GM23248 (cell line): ENCODE results near the gene KCNH4. TPM values are rescaled to one million over a fixed set of nuclear protein-coding genes. Genes with fewer than 3 reads are reported as not detected.

Experiments
- DNase-seq: peaks from one replicate; pipeline ENCODE4 v3.0.0-alpha.2; 2015
- H2AFZ ChIP-seq: fragments of 200-600 bp; sonication (generic); 2 replicates; pipeline ENCODE4 v1.6.1; 2016; ENCODE audit warnings: antibody characterized with exemption
- H3F3A ChIP-seq: fragments of 200-600 bp; sonication (generic); 2 replicates; pipeline ENCODE4 v1.6.1; 2016; ENCODE audit warnings: mild to moderate bottlenecking, antibody characterized with exemption, mixed run types; ENCODE audit not compliant: insufficient read depth
- H3K27ac ChIP-seq: fragments of 200-600 bp; sonication (generic); 2 replicates; pipeline ENCODE4 v1.5.1; 2016; ENCODE audit warnings: mild to moderate bottlenecking
- H3K27me3 ChIP-seq: fragments of 200-600 bp; sonication (generic); replicated peaks from 2 replicates; pipeline ENCODE4 v1.6.1; 2016; ENCODE audit warnings: mild to moderate bottlenecking; ENCODE audit not compliant: insufficient read depth
- H3K36me3 ChIP-seq: fragments of 200-600 bp; sonication (generic); 2 replicates; pipeline ENCODE4 v1.6.1; 2016; ENCODE audit warnings: low read depth, mild to moderate bottlenecking
- H3K4me1 ChIP-seq: fragments of 200-600 bp; sonication (generic); 2 replicates; pipeline ENCODE4 v1.6.1; 2016; ENCODE audit warnings: mild to moderate bottlenecking; ENCODE audit not compliant: insufficient read depth
- H3K4me2 ChIP-seq: fragments of 200-600 bp; sonication (generic); one replicate; pipeline ENCODE4 v1.6.1; 2016; ENCODE audit warnings: mild to moderate bottlenecking; ENCODE audit not compliant: unreplicated experiment
- H3K4me3 ChIP-seq: fragments of 200-600 bp; sonication (generic); 2 replicates; pipeline ENCODE4 v1.5.1; 2016; ENCODE audit warnings: mild to moderate bottlenecking
- H3K79me2 ChIP-seq: fragments of 200-600 bp; sonication (generic); 2 replicates; pipeline ENCODE4 v1.6.1; 2016; ENCODE audit warnings: mild to moderate bottlenecking; ENCODE audit not compliant: insufficient read depth
- H3K9ac ChIP-seq: fragments of 200-600 bp; sonication (generic); 2 replicates; pipeline ENCODE4 v1.6.1; 2016; ENCODE audit warnings: mild to moderate bottlenecking
- H3K9me2 ChIP-seq: fragments of 200-600 bp; sonication (generic); 2 replicates; pipeline ENCODE4 v1.6.1; 2016; ENCODE audit warnings: mixed run types, mild to moderate bottlenecking, moderate library complexity; ENCODE audit not compliant: insufficient read depth
- H3K9me3 ChIP-seq: fragments of 200-600 bp; sonication (generic); one replicate; pipeline ENCODE4 v1.6.1; 2017; ENCODE audit warnings: low read depth
- H4K20me1 ChIP-seq: fragments of 200-600 bp; sonication (generic); 2 replicates; pipeline ENCODE4 v1.6.0; 2016; ENCODE audit not compliant: insufficient read depth
- EZH2 ChIP-seq: fragments of 200-600 bp; sonication (generic); IDR thresholded peaks from 2 replicates; pipeline ENCODE4 v1.6.1; 2018; ENCODE audit warnings: antibody characterized with exemption, mild to moderate bottlenecking; ENCODE audit not compliant: insufficient read depth, poor library complexity, severe bottlenecking
- EZH2phosphoT487 ChIP-seq: fragments of 200-600 bp; sonication (generic); IDR thresholded peaks from 2 replicates; pipeline ENCODE4 v1.6.1; 2018; ENCODE audit warnings: antibody characterized with exemption, moderate library complexity, mild to moderate bottlenecking, low read depth; ENCODE audit not compliant: insufficient read depth
- WGBS, 2 experiments: methylation state at CpG; one replicate each; pipeline ENCODE4 v1.1.6; 2015 to 2017; ENCODE audit warnings: low lambda C conversion rate in 2 of 2, low coverage in 1 of 2; ENCODE audit errors: missing lambda C conversion rate in 2 of 2; 5-methylcytosine and 5-hydroxymethylcytosine counted together
- in situ Hi-C: fragments of 300-500 bp; cut with MboI; formaldehyde crosslinking; loops from 2 replicates; pipeline ENCODE4 v1.15.0; 2020
- polyA plus RNA-seq: library from polyadenylated mRNA; unstranded; fragments of >200 nt; fragmentation: Nextera tagmentation; extraction: Ambion mirVana; gene quantifications from 2 replicates; pipeline ENCODE4 v1.2.1, GENCODE V29; 2016
- total RNA-seq: library from RNA; depleted of rRNA; stranded (reverse); fragments of >200 nt; shearing (Covaris generic); gene quantifications from 2 replicates; pipeline ENCODE4 v1.2.3, GENCODE V29; 2014

Gene KCNH4
- total and polyA plus RNA-seq, 2 experiments from 2014 or later: not detected

DNA sequence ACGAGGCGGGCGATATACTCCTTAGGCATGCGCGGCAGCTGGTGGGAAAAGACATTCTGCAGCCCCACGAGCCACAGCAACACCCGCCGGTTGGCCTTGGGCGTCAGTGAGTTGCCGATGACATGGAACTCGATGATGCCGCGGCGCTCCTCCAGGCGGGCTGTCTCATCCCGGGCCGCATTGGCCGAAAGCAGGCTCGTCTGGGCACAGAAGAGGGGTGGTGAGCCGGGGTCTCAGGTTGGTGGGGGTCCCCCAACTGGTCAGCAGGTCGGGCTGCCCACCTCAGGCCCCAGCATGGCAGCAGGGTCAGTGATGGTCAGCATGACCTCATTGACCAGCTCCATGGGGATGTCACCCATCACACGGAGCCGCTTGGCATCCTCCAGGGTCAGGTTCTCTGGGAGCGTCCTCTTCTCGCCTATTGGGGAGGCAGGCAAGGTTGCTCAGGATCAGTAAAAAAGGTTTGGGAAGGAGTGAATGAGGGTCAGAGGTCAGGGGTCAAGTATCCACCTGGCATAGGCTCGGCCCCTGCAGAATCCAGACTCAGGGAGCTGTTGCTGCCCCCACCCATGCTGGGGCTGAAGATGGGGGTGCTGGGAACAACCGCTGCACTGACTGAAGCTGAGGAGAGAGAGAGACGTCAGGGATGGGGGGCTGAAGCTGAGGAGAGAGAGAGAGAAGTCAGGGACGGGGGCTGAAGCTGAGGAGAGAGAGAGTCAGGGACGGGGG is 63.4 kb downstream of the KCNH4 start:
- H3K27me3 ChIP-seq: no peaks in the 10 kb centered on the region
- H3K9me2 ChIP-seq: no peaks in the 10 kb centered on the region
- in situ Hi-C loops: loop anchor here (10.0 kb wide), 1 partner anchor 153 kb away; the partner anchor contains the start of gene CNP
- DNase-seq: no peak
- H4K20me1 ChIP-seq: no peaks in the 10 kb centered on the region
- no peaks in the 10 kb centered on the region for H3K36me3 ChIP-seq
- H3K4me2 ChIP-seq: no peak overlapping the region
- no peak overlapping the region for H3K27ac ChIP-seq
- peaks cover 5% of the 10 kb centered on the region; the same call in 1 of the 2 replicates for H3K4me1 ChIP-seq
- WGBS, 2 experiments: 87 to 89% methylated on average over 27 to 30 of the region's 30 CpGs
- no peak overlapping the region for H2AFZ ChIP-seq
- 0 out of 2 replicates have a peak, but pooled peaks cover 5% of the 10 kb centered on the region for H3F3A ChIP-seq
- no peaks in the 10 kb centered on the region for H3K79me2 ChIP-seq
- no peak for TF ChIP-seq EZH2phosphoT487
- TF ChIP-seq EZH2: no peak
- H3K9ac ChIP-seq: no peak overlapping the region
- no peak overlapping the region for H3K4me3 ChIP-seq
- H3K9me3 ChIP-seq: no peaks in the 10 kb centered on the region

DNA sequence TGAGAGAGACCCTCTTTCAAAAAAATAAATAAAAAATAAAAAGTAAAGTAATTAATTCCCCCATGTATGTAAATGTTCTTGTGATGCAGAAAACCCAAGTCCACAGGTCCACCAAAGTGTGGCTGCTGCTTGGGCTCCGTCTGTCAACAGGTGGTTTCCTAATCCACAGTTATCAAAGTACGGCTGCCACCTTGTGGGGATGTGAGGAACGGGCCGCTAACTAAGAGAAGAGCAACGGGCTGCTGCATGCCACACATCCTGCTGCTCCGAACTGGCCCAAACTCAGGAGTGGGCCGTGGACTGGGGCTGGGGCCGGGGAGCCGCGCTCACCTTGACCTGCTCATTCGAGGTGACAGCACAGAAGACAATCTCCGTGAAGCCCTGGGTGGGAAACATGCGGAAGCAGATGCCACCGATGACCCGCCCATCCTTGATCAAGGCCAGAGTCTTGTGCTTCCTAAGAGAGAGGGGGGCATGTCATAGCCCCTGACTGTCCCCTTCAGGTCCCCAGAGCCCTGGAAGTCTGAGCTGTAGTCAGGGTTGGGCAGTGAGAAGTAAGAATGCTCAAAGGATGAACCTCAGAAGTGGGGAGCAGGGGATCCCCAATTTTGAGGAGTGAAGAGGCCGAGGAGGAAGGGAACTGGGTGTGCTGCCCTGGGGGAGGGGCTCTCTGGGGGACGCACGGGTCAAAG is 64.1 kb downstream of the KCNH4 start:
- H3K9ac ChIP-seq: no peak overlapping the region
- in situ Hi-C loops: loop anchor here (10.0 kb wide), 1 partner anchor 152 kb away; the partner anchor contains the start of gene CNP

DNA sequence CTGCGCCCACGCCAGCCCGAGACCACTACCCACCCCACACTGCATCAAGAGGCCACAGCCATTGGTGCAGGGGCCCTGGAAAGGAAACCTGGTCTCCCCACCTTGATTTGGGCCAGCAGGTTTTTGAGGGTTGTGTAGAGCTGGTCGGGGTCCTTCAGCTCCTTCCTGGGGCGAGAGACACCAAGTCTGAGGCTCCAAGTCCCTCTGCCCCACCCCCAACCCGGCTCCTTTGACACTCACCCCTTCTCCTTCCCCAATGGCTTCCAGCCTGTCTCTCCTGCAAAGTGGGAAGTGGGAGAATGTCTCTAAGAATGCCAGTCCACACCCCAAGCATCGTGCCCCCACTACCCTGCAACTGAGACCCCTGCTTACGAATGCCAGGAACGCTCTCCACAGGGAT is 66.8 kb downstream of the KCNH4 start:
- no peaks in the 10 kb centered on the region for H3K36me3 ChIP-seq
- no peaks in the 10 kb centered on the region for H4K20me1 ChIP-seq
- WGBS, 2 experiments: 82 to 87% methylated on average over 9 of the region's 9 CpGs
- H3K4me3 ChIP-seq: no peak overlapping the region
- no peak overlapping the region for H3K27ac ChIP-seq
- H3K9me3 ChIP-seq: no peaks in the 10 kb centered on the region
- no peak overlapping the region for H3K9ac ChIP-seq
- TF ChIP-seq EZH2phosphoT487: no peak
- DNase-seq: no peak
- H3K4me1 ChIP-seq: peaks cover 10% of the 10 kb centered on the region
- no peaks in the 10 kb centered on the region for H3F3A ChIP-seq
- H2AFZ ChIP-seq: no peak overlapping the region
- H3K9me2 ChIP-seq: no peaks in the 10 kb centered on the region
- H3K27me3 ChIP-seq: no peaks in the 10 kb centered on the region
- no peak overlapping the region for H3K4me2 ChIP-seq
- no peaks in the 10 kb centered on the region for H3K79me2 ChIP-seq
- in situ Hi-C loops: loop anchor here (10.0 kb wide), 1 partner anchor 149 kb away; the partner anchor contains the start of gene CNP

More for the DNA sequence above, 64.1 kb downstream of the KCNH4 start:
- WGBS, 2 experiments: 37 to 44% methylated on average over 18 of the region's 18 CpGs
- Histone ChIP-seq H3K9me3 (no peaks in the 10 kb centered on the region), H2AFZ (no peak overlapping the region), H4K20me1 (no peaks in the 10 kb centered on the region), H3K79me2 (no peaks in the 10 kb centered on the region), H3K4me2 (no peak overlapping the region), H3K27me3 (no peaks in the 10 kb centered on the region), H3K9me2 (no peaks in the 10 kb centered on the region), H3K4me1 (peaks cover 7% of the 10 kb centered on the region), H3F3A (0 out of 2 replicates have a peak, but pooled peaks cover 4% of the 10 kb centered on the region), H3K27ac (no peak overlapping the region), H3K36me3 (no peaks in the 10 kb centered on the region), H3K4me3 (no peak overlapping the region)
- TF ChIP-seq EZH2 (no peak), EZH2phosphoT487 (no peak)
- DNase-seq: peak; percentile 89

GRCh38 chr17:42113293-42114069 is 67.5 kb downstream of the KCNH4 start:
- Histone ChIP-seq H3K79me2 (no peaks in the 10 kb centered on the region), H3K4me2 (peak overlapping the region; percentile 93), H3K4me1 (peaks cover 10% of the 10 kb centered on the region), H3K4me3 (no peak overlapping the region), H3K9me3 (no peaks in the 10 kb centered on the region), H2AFZ (no peak overlapping the region), H3K9me2 (no peaks in the 10 kb centered on the region), H3K27me3 (no peaks in the 10 kb centered on the region), H3K27ac (peak overlapping the region; percentile 71; the same call in 1 of the 2 replicates), H4K20me1 (no peaks in the 10 kb centered on the region), H3K36me3 (no peaks in the 10 kb centered on the region), H3F3A (no peaks in the 10 kb centered on the region), H3K9ac (peak overlapping the region; percentile 79)
- DNase-seq: no peak
- WGBS, 2 experiments: 86 to 89% methylated on average over 28 of the region's 28 CpGs
- TF ChIP-seq EZH2phosphoT487: no peak
- no peak for TF ChIP-seq EZH2
- in situ Hi-C loops: loop anchor here (10.0 kb wide), 1 partner anchor 149 kb away; the partner anchor contains the start of gene CNP
